Lower leg skin (tissue), 3 donors: Measurements from ENCODE around the gene VPS8.

Experiments used
- CTCF ChIP-seq, 3 donors: fragments of 450-650 bp; IDR thresholded peaks; one replicate each; pipeline ENCODE4 v1.5.1; 2016; ENCODE audit warnings: antibody characterized with exemption in 3 of 3, mild to moderate bottlenecking in 3 of 3, moderate library complexity in 2 of 3
- POLR2A ChIP-seq, 2 donors: fragments of 450-650 bp; IDR thresholded peaks; one replicate each; pipeline ENCODE4 v1.6.1; 2016 to 2017; ENCODE audit warnings: antibody characterized with exemption in 2 of 2, mild to moderate bottlenecking in 1 of 2, moderate library complexity in 1 of 2

- TF ChIP-seq POLR2A (IDR thresholded peaks at IDR 0.05) (no peak), CTCF (IDR thresholded peaks at IDR 0.05) (no peak)
These were observed 115.9 kb downstream of the VPS8 start for GRCh38 chr3:184927796-184928315.
